NCI-H446 treated with DMSO at 0.1 percent for 48 hours (cell line): ENCODE results near the gene ARL16.

Experiments
- DNase-seq: peaks from one replicate; lab custom pipeline; 2025; lab: John Stamatoyannopoulos, UW

The ARL16 gene

DNA sequence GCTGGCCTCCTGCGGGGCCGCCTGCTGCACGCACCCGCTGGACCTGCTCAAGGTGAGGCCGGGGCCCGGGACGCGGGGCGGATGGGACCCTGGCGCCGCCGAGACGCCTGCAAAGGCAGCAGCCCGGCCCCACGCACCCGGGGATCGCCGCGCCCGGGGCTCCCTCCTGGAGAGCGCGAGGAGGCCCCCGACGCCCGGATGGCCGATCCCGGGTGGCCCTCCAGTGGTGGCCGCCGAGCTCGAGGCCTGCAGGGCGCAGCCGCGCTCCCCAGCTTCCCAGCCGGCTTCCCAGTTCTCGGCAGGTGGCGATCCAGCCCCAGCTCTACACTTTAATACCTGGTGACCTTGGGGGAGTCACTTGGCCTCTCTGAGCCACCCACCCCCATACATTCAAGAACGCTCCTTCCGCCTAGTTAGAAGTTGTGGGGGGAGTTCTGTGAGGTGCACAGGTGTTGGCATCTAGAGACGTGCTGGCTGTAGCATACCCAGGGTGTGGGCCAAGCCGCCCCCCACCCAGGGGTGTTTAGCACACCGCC lies 28.9 kb upstream of the ARL16 start:
- DNase-seq = no peak

- DNase-seq = peak; percentile 45
Measured at GRCh38 chr17:81711814-81712467, 28.3 kb upstream of the ARL16 start, which contains the start of gene SLC25A10. TSS of gene SLC25A10 (plus strand) at chr17:81712284. CDS start at chr17:81712427, 143 bp downstream.

DNA sequence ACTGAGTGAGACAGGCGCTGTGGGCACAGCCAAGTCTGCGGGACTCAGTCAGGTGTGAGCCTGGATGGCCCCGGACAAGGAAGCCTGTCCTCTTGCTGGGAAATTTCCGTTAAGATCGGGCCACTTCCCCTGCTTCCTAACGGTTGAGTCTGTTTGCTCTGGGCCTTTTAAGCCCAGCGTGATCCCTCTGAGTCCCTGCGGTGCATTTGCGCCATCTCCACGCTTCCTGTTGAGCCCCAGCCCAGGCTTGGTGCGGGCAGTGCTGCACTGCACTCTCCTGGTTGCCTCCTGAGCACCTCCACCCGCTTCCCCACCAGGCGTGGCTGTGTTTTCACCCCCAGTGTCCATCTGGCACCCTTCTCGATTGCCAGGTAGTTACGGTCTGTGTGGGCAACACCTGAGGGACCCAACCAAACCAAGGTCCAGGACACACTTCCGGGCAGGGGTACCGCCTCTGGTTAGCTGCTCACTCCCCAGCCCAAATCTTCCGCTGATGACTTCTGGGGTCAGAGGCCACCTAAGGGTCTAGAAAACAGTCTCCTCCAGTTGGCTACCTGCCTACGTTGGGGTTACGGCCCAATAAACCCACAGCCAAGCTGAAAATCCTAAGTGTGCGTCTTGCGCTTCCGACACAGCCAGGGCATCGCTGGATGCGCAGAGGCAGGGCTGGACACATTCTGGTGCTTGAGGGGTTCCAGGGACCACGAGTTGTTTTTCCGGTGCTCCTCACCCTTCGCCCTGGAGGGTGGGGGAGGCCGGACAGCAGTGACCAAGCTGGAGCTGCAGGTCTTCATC lies 27.1 kb upstream of the ARL16 start:
- no peak for DNase-seq

- DNase-seq = no peak
Measured at GRCh38 chr17:81708739-81709185, 25.2 kb upstream of the ARL16 start.

DNA sequence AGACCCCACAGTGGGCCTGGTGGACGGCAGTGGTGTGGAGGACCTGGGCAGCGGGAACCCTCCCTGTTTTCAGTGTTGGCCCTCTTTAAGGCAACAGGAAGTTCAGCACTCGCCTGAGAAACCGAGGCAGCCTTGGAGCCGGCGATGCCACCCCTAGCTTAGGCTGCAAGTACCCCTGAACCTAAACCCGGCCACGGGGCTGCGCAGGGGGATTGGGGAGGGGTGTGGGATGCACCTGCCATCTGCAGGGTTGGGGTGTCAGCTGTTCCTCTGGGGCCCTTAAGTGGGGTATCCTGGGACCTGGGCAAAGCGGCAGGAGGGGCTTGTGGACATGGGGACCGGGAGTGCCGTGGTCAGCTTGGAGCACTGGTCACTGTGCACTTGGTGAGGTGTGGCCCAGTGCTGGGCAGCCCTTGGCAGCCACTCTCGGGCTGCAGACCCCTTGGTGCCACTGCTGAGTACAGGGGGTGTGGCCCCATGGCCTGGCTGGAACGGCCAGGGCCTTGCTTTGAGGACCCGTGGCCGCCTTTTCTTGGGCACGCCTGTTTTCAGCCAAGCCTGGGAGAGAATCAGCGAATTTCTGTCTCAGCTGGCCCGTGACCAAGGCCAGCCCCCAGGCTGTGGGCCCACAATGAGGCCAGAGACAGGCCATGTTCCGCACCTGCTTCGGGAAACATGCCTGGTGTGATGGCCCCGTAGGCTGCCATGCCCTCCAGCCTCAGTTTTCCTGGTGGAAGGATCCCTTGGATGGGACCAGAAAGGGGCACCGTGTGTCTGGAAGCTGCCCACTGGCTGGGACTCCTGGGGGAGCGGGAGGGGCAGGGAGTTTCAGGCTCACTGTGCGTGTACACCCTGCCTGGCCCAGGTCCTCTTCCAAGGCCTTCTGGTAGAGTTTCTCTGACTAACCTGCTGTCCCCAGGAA lies 24.4 kb upstream of the ARL16 start:
- no peak for DNase-seq

DNA sequence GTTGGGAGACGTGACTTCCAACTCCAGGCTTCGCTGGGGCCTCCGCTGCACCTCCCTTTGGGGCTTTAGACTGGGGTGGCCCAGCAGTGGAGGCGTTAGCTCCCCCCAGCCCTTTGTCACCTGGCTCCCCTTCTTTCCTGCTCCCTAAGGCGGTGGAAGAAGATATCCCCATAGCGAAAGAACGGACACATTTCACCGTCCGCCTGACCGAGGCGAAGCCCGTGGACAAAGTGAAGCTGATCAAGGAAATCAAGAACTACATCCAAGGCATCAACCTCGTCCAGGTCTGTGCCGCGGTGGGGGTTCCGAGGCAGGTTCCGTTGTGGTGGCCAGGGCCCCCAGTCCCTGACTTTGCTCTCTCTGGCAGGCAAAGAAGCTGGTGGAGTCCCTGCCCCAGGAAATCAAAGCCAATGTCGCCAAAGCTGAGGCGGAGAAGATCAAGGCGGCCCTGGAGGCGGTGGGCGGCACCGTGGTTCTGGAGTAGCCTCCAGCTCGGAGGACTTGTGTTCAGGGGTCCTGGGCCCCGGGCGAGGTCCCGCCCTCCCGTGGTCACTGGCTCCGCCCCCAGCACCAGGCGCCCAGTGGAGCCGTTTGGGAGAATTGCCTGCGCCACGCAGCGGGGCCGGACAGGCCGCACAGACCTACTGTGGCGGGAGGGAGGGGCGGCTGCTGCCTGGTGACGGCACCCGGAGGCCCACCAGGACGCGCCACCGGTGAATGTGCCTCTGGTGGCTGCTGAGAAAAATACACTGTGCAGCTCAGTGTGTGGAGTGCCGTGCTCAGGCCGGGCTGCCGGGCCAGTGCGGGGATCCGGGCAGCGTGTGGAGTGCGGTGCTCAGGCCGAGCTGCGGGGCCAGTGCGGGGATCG lies 23.4 kb upstream of the ARL16 start:
- DNase-seq = no peak

DNA sequence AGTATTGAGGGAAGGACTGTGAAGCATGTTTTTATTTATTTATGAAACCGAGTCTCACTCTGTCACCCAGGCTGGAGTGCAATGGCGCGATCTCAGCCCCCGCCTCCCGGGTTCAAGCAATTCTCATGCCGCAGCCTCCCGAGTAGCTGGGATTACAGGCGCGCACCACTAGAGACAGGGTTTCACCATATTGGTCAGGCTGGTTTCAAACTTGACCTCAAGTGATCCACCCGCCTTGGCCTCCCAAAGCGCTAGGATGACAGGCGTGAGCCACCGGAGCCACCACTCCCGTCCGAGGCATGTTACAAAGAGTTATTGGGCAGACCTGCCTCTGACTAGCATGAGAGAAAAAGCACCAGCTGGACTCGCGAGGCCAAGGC lies 22.6 kb upstream of the ARL16 start:
- DNase-seq = no peak

DNA sequence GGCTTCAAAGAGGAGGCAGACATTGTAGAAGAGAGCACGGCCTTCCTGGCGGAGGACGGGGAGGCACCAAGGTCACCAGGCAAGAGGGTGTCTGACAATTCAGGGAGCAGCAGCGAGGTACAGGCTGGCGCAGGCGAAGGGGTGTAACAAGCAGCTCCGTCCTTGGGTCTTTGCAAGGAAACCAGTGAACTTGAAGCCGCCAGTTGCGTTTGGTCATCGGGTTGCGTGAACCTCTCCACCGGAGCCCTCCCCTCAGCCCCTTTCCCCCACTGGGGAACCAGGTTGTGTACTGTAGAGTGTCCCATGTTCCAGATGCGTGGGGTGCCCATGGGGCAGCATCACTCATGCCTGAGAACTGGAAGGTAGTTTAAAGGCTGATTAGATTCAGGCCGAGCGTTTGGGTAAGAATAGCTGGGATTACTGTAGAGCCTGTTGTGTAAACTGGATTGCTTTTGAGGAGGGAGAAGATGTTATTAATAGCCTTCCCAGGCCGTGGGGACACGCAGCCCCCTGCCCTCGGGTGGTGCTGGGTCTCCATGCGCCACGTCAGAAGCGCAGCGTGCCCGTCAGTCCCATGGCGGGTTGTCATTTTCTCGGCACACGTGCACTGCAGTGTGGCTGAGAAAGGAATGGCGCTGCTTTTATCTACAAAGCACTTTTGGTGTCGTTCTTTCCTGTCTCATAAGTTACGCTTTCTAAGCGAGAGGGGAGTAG lies 22.1 kb upstream of the ARL16 start:
- no peak for DNase-seq

DNA sequence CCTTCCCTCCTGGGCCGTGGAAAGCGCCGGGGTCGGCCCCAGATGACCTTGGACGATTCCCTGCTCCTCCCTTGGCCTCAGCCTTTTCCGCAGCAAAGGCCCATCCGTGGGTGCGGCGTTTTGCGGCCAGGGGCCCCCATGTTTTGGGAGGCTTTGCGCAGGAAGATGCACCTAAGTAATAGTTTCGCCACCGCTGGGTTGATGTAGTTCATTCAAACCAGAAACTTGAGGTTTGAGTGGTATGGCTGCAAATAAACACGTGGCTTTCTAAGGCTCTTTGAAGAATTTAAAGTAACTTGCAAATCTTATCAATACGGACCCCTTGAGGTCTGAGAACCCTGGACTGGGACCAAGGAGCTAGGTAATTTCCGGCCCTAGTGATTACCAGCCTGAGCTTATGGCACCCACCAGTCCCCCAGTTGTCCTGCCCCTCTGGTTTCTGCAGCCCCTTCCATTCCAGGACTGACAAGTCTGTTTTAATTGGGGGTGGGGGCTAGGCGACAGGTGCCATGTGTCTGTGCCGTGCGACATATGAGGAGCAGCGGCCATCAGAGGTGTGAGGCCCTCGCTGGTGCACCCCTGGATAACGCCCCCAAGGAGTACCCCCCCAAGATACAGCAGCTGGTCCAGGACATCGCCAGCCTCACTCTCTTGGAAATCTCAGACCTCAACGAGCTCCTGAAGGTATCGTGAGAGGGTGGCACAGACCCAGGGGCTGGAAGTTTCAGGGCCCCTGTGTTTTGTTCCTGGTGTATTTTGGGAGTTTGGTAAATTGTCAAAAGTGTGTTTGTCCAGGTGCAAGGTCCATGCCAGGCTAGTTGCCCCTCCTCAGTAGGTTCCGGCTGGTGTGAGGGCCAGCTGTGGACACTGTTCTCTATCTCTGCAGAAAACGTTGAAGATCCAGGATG lies 20.4 kb upstream of the ARL16 start:
- DNase-seq = no peak

DNA sequence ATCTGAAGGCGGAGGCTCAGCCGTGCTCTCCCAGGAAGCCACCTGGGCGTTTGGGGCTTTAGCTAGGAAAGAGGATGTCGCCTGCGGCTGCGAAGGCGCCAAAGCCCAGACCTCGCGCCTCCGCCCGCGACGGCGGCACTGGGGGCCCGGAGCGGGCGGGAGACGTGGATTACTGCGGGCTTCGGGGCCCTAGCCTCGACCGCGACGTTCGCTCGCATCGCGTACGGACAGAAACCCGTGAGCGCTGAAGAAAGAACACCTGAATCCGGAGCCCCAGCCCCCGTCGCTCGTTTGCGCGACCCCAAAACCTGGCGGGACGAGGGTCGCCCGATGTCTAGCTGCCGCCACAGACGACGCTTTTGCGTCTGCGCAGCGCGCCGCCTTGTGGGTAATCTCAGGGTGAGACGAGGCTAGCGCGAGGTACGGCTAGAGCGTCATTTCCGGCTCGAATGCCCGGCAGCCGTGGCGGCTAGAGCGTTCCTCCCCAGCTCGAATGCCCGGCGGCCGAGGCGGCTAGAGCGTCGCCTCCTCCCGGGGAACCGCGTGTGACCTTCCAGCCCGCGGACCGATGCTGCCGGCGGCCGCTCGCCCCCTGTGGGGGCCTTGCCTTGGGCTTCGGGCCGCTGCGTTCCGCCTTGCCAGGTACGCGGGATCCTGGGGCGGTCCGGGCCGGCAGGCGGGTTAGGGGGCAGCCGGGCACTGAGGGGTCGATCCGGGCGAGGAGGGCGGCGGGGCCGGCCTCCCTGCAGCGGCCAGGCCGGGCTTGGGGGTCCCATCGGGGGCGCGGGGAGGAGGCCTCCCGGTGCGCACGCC lies 19.5 kb upstream of the ARL16 start, which contains the start of gene MRPL12:
TSS of gene MRPL12 (plus strand) at position 434 of the 813 bp plus-strand sequence. CDS start at position 569, 135 bp downstream.
- peak; percentile 82 for DNase-seq

DNA sequence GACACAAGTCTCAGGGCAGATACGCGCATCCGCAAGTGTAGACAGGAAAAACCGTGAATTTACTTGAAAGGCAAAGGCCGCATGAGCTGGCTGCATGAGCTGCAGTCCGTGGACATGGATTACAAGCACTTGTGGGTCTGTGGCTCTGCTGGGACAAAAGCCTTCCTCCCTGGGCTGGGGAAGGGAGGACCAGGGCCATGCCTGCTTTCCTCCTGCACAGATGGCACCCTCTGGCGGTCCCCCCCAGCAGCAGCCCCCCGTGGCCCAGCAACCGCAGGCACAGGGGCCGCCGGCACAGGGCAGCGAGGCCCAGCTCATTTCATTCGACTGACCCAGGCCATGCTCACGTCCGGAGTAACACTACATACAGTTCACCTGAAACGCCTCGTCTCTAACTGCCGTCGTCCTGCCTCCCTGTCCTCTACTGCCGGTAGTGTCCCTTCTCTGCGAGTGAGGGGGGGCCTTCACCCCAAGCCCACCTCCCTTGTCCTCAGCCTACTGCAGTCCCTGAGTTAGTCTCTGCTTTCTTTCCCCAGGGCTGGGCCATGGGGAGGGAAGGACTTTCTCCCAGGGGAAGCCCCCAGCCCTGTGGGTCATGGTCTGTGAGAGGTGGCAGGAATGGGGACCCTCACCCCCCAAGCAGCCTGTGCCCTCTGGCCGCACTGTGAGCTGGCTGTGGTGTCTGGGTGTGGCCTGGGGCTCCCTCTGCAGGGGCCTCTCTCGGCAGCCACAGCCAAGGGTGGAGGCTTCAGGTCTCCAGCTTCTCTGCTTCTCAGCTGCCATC lies 17.9 kb upstream of the ARL16 start:
- DNase-seq = no peak

DNA sequence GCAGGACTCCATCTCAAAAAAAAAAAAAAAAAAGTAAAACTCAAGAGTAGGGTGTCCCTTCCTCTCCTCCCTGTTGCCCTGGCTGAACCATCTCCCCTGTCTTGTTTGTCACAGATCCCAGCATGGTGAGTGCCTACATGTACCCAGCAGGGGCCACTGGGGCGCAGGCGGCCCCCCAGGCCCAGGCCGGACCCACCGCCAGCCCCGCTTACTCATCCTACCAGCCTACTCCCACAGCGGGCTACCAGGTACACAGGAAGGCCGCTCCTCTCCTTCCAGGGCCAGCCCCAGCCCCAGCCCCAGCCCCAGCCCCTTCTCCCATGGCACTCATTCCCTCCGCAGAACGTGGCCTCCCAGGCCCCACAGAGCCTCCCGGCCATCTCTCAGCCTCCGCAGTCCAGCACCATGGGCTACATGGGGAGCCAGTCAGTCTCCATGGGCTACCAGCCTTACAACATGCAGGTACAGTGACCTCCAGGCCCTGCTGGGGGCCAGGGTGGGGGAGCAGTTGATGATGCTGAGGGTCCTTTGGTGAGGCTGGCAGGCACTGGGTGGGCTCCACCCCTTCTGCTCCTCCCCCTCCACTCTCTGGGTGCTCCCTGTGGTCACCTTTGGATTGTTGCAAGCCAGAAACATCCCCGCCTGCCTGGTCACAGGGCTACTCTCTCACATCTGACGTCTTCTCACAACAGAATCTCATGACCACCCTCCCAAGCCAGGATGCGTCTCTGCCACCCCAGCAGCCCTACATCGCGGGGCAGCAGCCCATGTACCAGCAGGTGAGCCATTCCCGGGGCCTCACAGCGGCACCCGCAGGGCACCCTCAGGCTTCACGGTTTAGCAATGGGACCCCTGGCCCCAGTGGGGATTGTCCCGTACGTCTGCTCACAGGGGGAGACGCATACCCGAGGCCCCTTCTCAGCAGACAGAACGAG lies 17.0 kb upstream of the ARL16 start:
- DNase-seq = no peak

DNA sequence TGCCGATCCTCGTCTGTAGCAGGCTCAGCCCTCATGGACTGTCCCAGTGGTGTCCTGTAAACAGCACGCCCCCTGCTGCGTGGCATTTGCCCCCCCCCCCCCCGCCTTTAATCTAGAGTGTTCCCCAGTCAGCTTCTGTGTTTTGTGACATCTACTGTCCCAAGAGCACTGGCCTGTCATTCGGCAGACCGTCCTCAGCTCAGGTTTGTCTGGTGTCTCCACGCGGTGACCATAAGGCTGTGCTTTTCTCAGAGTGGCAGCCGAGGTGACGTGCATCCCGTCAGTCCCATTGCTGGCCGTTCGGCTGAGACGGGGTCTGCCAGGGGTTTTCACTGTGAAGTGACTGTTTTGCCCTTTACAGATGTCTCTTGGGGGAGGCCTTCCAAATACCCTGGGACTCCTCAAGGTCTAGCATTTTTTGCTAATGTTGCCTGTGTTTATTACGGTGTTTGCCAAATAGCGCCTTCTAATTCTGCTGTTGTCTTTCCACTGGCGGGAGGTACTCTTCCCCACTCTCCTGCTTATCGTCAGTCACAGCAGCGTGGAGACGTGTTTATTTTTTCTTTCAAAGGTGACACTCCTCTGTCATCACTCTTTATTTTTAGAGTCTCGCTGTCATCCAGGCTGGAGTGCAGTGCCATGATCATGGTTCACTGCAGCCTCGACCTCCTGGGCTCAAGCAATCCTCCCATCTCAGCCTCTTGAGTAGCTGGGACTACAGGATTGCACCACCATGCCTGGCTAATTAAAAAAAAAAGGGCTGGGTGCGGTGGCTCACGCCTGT lies 13.9 kb upstream of the ARL16 start:
- no peak for DNase-seq

DNA sequence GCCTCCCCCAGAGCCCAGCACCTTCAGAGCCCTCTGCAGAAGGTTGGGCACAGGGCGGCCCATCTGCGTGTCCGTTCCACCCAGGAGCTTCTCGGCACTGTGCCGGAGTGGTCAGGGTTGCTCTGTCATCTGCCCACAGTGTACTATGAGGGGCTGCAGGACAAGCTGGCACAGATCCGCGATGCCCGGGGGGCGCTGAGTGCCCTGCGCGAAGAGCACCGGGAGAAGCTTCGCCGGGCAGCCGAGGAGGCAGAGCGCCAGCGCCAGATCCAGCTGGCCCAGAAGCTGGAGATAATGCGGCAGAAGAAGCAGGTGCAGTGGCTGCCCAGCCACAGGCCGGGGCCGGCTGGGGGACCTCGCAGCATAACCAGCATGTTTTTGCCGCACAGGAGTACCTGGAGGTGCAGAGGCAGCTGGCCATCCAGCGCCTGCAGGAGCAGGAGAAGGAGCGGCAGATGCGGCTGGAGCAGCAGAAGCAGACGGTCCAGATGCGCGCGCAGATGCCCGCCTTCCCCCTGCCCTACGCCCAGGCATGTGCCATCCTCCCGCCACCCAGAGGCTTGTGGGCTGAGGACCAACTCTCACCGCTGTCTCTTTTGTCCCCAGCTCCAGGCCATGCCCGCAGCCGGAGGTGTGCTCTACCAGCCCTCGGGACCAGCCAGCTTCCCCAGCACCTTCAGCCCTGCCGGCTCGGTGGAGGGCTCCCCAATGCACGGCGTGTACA lies 12.8 kb upstream of the ARL16 start:
- DNase-seq = no peak

DNA sequence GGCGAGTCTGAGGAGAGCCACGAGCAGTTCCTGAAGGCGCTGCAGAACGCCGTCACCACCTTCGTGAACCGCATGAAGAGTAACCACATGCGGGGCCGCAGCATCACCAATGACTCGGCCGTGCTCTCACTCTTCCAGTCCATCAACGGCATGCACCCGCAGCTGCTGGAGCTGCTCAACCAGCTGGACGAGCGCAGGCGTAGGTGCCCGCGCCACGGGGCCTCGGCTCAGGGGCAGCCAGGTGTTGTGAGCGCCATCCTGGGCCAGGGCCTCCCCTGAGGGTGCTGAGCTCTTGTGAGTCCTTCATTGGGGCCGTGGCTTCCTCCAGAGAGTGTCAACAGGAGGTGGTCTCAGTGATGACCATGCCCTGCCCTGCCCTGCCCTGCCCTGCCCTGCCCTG lies 12.2 kb upstream of the ARL16 start:
- no peak for DNase-seq
